ENCODE results near the gene CDC45. TPM values are rescaled to one million over a fixed set of nuclear protein-coding genes. Genes with fewer than 3 reads are reported as not detected.
A peak's percentile ranks its signal among the peaks of the same experiment; 100 is the strongest.

CDC45 gene
- total RNA-seq, 2 experiments from 2014 or later, result 109 to 111 TPM

DNA sequence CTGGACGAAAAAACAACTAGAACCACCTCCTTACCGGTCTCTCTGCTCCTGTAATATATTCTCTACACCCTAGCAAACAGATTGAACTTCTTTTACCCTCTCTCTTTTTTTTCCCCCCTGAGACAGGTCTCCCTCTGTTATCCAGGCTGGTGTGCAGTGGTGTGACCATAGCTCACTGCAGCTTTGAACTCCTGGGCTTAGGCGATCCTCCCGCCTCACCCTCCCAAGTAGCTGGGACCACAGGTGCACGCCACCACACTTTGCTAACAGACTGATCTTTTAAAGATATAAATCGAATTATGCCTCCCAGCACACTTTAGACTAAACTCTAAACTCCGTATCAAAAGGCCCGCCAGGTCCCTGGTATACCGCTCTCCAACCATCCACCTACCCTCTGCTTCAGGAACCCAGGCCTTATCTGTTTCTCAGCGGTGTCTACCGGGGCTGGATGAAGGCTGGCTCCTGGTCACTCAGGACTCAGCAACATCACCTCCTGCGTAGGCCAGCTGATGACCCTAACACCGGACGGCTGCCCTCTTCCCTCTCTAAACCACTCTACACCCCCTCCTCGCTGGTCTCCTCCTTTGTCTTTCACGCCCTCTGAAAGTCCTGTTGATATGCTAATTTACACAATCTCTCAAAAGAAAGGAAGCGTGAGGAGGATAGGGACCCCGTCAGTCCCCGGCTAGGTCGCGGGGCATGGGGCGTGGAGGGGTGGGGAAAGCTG, 33.0 kb upstream of the CDC45 start:
- DNase-seq, result peak; percentile 10
- peaks cover 34% of the 10 kb centered on the region for H3K36me3 Mint-ChIP-seq (ENCODE audit: low read depth)
- ChIA-PET POLR2A (interaction anchor here (0.7 to 8.9 kb wide), 7 partner anchors 9 to 37 kb away, joined by 3 to 109 read pairs (median 4); partner anchors contain the start of genes CDC45, HIRA and MRPL40), CTCF (interaction anchor here (0.9 to 1.7 kb wide), 3 partner anchors 11 to 267 kb away, joined by 3 to 5 read pairs (median 3); no protein-coding TSS in a partner anchor)
- TF ChIP-seq, protein P1, sequence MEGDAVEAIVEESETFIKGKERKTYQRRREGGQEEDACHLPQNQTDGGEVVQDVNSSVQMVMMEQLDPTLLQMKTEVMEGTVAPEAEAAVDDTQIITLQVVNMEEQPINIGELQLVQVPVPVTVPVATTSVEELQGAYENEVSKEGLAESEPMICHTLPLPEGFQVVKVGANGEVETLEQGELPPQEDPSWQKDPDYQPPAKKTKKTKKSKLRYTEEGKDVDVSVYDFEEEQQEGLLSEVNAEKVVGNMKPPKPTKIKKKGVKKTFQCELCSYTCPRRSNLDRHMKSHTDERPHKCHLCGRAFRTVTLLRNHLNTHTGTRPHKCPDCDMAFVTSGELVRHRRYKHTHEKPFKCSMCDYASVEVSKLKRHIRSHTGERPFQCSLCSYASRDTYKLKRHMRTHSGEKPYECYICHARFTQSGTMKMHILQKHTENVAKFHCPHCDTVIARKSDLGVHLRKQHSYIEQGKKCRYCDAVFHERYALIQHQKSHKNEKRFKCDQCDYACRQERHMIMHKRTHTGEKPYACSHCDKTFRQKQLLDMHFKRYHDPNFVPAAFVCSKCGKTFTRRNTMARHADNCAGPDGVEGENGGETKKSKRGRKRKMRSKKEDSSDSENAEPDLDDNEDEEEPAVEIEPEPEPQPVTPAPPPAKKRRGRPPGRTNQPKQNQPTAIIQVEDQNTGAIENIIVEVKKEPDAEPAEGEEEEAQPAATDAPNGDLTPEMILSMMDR (IDR thresholded peaks at IDR 0.05), result no peak
- H3K27ac Mint-ChIP-seq, result peak overlapping the region; percentile 91
- no peaks in the 10 kb centered on the region for H3K27me3 Mint-ChIP-seq
- ATAC-seq, result no peak
- H3K9me3 Mint-ChIP-seq, result no peaks in the 10 kb centered on the region
- peak overlapping the region; percentile 77 for H3K4me3 Mint-ChIP-seq
- intact Hi-C loops (cut with micrococcal nuclease), result no loop called here
- peaks cover 39% of the 10 kb centered on the region for H3K4me1 Mint-ChIP-seq (ENCODE audit: low read depth)

DNA sequence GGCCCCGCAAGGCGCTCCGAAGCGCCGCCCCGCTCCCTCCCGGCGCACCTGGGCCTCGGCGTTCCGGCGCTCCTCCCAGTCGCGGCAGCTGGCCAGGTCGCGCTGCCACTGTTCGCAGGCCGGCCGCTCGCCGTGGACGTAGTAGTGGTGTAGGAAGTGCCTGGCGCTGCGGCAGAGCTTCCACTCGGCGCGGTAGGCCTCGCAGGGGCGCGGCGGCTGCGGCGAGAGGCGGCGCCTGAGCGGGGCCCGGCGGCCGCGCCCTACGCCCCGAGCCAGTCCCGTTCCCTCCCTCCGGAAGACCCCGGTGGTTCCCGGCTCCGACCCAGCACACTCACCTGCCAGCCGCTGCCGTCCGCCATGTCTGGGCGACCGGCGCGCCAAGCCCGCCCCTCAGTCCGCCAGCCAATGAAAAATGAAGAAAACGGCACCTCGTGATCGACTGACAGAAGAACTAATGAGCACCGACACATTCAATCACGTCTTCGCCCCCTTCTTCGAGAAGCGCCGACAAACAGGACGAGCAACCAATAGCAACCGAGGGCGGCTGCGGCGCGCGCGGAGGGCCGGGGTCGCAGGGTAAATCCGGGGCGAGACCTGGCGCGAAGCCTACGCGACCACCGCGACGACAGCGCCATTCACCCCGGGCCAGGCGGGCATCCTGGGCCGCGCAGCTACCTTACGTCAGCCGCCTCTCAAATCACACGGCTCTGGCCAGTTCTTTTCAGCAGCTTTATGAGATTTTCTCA, 32.2 kb upstream of the CDC45 start, which contains the start of gene C22orf39:
Gene C22orf39, minus strand, starts transcription at position 382 of the 746 bp plus-strand sequence. Its CDS starts 23 bp downstream, at position 359.
- H3K36me3 Mint-ChIP-seq (ENCODE audit: low read depth), result peaks cover 36% of the 10 kb centered on the region
- TF ChIP-seq, protein P1 (IDR thresholded peaks at IDR 0.05), result no peak
- ChIA-PET POLR2A (interaction anchor here (0.7 to 8.9 kb wide), 7 partner anchors 8 to 36 kb away, joined by 3 to 109 read pairs (median 4); partner anchors contain the start of genes CDC45, HIRA and MRPL40), CTCF (interaction anchor here (0.6 to 1.0 kb wide), 2 partner anchors 183 to 268 kb away, joined by 3 to 4 read pairs; no protein-coding TSS in a partner anchor)
- H3K27ac Mint-ChIP-seq, result peak within 1 kb of the TSS; percentile 92
- DNase-seq, result peak; percentile 91
- peaks cover 37% of the 10 kb centered on the region for H3K4me1 Mint-ChIP-seq (ENCODE audit: low read depth)
- peak within 1 kb of the TSS; percentile 77 for H3K4me3 Mint-ChIP-seq
- intact Hi-C loops (cut with micrococcal nuclease), result no loop called here
- no peaks in the 10 kb centered on the region for H3K9me3 Mint-ChIP-seq
- peak; percentile 87 for ATAC-seq
- H3K27me3 Mint-ChIP-seq, result no peaks in the 10 kb centered on the region

DNA sequence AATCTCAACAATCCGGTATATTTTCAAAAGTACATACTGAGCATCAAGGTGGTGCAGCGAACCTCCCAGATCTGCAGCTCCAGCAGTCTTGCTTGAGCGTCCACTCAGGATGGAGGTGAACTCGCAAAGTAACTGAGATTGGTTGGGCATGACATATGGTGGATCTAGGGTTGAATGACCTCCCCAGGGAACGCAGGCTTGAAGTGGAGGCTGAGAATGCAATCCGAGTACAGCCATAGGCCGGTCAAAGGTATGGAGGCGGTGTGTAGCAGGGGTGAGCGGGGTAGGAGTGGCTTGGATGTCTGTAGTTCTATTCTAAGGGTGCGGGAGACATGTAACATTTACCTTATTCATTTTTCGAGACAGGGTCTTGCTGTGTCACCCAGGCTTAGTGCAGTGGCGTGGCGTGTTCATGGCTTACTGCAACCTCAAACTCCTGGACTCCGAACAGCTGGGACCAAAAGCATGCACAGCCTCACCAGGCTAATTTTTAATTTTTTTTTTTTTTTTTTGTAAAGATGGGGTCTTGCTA, 31.6 kb upstream of the CDC45 start:
- Mint-ChIP-seq H3K4me1 (ENCODE audit: low read depth) (peaks cover 37% of the 10 kb centered on the region), H3K36me3 (ENCODE audit: low read depth) (peaks cover 38% of the 10 kb centered on the region)
- intact Hi-C loops (cut with micrococcal nuclease), result no loop called here

DNA sequence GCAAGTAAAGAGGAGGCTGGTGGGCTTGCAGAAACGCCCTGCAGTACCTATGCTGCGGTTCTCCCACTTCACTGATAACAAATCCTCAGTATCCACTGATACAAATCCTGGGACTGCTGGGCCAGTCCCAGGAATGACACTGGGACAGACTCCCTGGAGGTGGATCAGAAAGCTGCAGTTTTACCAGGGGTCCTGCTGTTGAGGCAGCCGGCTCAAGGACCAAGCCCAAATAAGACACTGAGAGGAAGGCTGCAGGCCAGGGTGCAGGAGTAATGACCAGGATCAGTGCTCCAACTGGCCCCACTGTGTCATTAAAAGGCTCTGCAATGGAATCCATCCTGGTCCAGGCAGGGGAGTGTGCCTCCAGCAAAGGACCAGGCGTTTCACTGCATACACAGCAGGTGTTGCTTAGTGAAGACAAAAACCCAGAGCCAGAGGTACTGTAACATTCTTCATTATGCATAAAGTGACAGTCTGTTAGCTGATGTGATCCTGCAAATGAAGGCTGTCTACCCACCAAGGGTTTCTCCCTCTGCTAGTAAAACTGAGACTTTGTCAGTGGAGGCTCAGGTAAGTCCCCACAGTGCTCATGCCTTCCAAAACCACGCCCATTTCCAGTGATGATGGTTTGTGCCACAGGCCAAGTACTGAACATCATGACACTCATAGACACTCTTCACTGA, 30.8 kb upstream of the CDC45 start:
- peak; percentile 77 for DNase-seq
- peak overlapping the region; percentile 77 for H3K4me3 Mint-ChIP-seq
- peaks cover 33% of the 10 kb centered on the region for H3K4me1 Mint-ChIP-seq (ENCODE audit: low read depth)
- TF ChIP-seq, protein P1 (IDR thresholded peaks at IDR 0.05), result no peak
- H3K27ac Mint-ChIP-seq, result peak overlapping the region; percentile 92
- no peaks in the 10 kb centered on the region for H3K27me3 Mint-ChIP-seq
- peaks cover 40% of the 10 kb centered on the region for H3K36me3 Mint-ChIP-seq (ENCODE audit: low read depth)
- intact Hi-C loops (cut with micrococcal nuclease), result no loop called here
- ATAC-seq, result peak; percentile 62
- CTCF ChIA-PET, result no interaction called here
- H3K9me3 Mint-ChIP-seq, result no peaks in the 10 kb centered on the region
- POLR2A ChIA-PET, result interaction anchor here (0.9 to 8.9 kb wide), 3 partner anchors 16 to 41 kb away, joined by 3 to 109 read pairs (median 3); partner anchors contain the start of genes CDC45, HIRA and MRPL40

More for the DNA sequence above, 31.6 kb upstream of the CDC45 start:
- ChIA-PET CTCF (interaction anchor here (0.6 kb wide), 1 partner anchor 182 kb away, joined by 4 read pairs; no protein-coding TSS in a partner anchor), POLR2A (interaction anchor here (0.9 to 8.9 kb wide), 7 partner anchors 11 to 42 kb away, joined by 3 to 109 read pairs (median 3); partner anchors contain the start of genes CDC45, HIRA and MRPL40)
- TF ChIP-seq, protein P1 (IDR thresholded peaks at IDR 0.05), result no peak
- peak; percentile 52 for DNase-seq
- H3K4me3 Mint-ChIP-seq, result peak overlapping the region; percentile 77
- peak overlapping the region; percentile 92 for H3K27ac Mint-ChIP-seq
- H3K27me3 Mint-ChIP-seq, result no peaks in the 10 kb centered on the region
- ATAC-seq, result peak; percentile 34
- no peaks in the 10 kb centered on the region for H3K9me3 Mint-ChIP-seq
